GM19238 (cell line): ENCODE measurements around the gene MEOX1.

Source experiments
- DNase-seq: peaks from one replicate; pipeline ENCODE4 v3.0.0; 2011; ENCODE audit warnings: low spot score; ENCODE audit not compliant: insufficient read length

MEOX1 gene

GRCh38 chr17:43658900-43659299 lies 2.8 kb downstream of the MEOX1 start:
- DNase-seq: no peak

- DNase-seq: no peak
Observed at GRCh38 chr17:43655693-43656255, 5.9 kb downstream of the MEOX1 start.

- DNase-seq: no peak
Observed at GRCh38 chr17:43652124-43652480, 9.6 kb downstream of the MEOX1 start.

GRCh38 chr17:43650471-43650870 lies 11.3 kb downstream of the MEOX1 start:
- DNase-seq: no peak

- no peak for DNase-seq
Observed at GRCh38 chr17:43648916-43649315, 12.8 kb downstream of the MEOX1 start.

- DNase-seq: no peak
Observed at GRCh38 chr17:43645765-43646481, 15.8 kb downstream of the MEOX1 start.

GRCh38 chr17:43645450-43645764 lies 16.3 kb downstream of the MEOX1 start:
- no peak for DNase-seq

GRCh38 chr17:43644081-43644480 lies 17.6 kb downstream of the MEOX1 start:
- no peak for DNase-seq

GRCh38 chr17:43641416-43641815 lies 20.3 kb downstream of the MEOX1 start:
- no peak for DNase-seq

GRCh38 chr17:43640491-43641252 lies 21.1 kb downstream of the MEOX1 start:
- no peak for DNase-seq

GRCh38 chr17:43637563-43638323 lies 24.0 kb downstream of the MEOX1 start:
- no peak for DNase-seq

GRCh38 chr17:43636426-43636825 lies 25.3 kb downstream of the MEOX1 start:
- no peak for DNase-seq

- DNase-seq: no peak
Observed at GRCh38 chr17:43634591-43635125, 27.1 kb downstream of the MEOX1 start.

- DNase-seq: no peak
Observed at GRCh38 chr17:43632221-43632620, 29.5 kb downstream of the MEOX1 start.

GRCh38 chr17:43631429-43631828 lies 30.3 kb downstream of the MEOX1 start:
- no peak for DNase-seq

- no peak for DNase-seq
Observed at GRCh38 chr17:43628089-43628650, 33.6 kb downstream of the MEOX1 start.

- DNase-seq: no peak
Observed at GRCh38 chr17:43627653-43628052, 34.1 kb downstream of the MEOX1 start.

- no peak for DNase-seq
Observed at GRCh38 chr17:43626023-43626422, 35.7 kb downstream of the MEOX1 start.

- DNase-seq: no peak
Observed at GRCh38 chr17:43625606-43626005, 36.1 kb downstream of the MEOX1 start.

- no peak for DNase-seq
Observed at GRCh38 chr17:43620581-43620980, 41.1 kb downstream of the MEOX1 start.

- DNase-seq: no peak
Observed at GRCh38 chr17:43620147-43620546, 41.6 kb downstream of the MEOX1 start.
